GM12891 (cell line): ENCODE data around the gene TSPAN15.
"Not testable (repeated sequence)": the region's sequence is repeated elsewhere in the genome, so short reads cannot be mapped to it uniquely, and the experiment has no call there.

Experiments
- POLR2A ChIP-seq: IDR thresholded peaks from 2 replicates; pipeline ENCODE4 v1.6.1; 2011; ENCODE audit warnings: low read depth, low read length, control low read depth
- POLR2AphosphoS5 ChIP-seq: IDR thresholded peaks from 2 replicates; pipeline ENCODE4 v1.6.1; 2011; ENCODE audit warnings: low read depth, low read length, control low read depth
- POU2F2 ChIP-seq: IDR thresholded peaks from 2 replicates; pipeline ENCODE4 v1.6.1; 2011; ENCODE audit warnings: low read depth, mild to moderate bottlenecking, control low read depth, low read length, moderate library complexity
- TAF1 ChIP-seq: IDR thresholded peaks from 2 replicates; pipeline ENCODE4 v1.6.1; 2011; ENCODE audit warnings: low read depth, low read length, control low read depth

- TF ChIP-seq POLR2AphosphoS5, TAF1, POLR2A, POU2F2: not testable (repeated sequence)
Measured at GRCh38 chr10:69488149-69488844, 37.0 kb downstream of the TSPAN15 start.
